WI38 (cell line): ENCODE measurements around the gene MGMT.

Source experiments
- H3K4me3 ChIP-seq: 2 replicates; pipeline ENCODE4 v1.5.1; 2011; ENCODE audit warnings: low read depth, mild to moderate bottlenecking, control low read depth, low read length
- CTCF ChIP-seq: IDR thresholded peaks from 2 replicates; pipeline ENCODE4 v1.5.1; 2012; ENCODE audit warnings: low read depth, mild to moderate bottlenecking, control low read depth, low read length

The MGMT gene

DNA sequence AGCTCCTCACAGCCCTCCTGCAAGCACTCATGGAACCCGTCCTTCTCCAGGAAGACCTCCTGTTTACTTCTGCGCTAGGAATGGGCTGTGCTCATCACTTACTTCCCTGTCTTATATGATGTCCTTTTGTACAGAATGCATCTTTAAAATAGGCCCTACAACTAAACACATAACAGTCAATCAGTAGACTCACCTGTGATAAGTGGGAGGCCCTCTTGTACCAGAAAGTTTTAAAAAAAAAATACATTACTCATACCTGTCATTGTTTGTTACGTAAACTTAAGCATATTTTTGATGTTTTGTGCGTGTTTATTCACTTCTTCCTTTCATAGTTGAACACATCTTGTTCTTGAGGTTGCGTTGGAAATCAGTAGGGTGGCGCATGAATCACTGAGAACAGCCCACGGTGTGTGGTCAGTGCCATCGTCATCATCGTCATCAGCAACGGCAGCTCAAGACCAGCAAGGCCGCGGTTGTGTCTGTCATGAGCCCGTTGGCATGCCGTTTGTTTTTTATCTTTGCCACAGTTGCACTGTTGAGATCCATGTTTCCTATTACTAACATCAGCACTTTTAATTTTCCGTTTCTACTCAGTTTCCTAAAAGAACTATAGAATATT is 232.8 kb downstream of the MGMT start:
- no peak for TF ChIP-seq CTCF
- no peak overlapping the region for H3K4me3 ChIP-seq

DNA sequence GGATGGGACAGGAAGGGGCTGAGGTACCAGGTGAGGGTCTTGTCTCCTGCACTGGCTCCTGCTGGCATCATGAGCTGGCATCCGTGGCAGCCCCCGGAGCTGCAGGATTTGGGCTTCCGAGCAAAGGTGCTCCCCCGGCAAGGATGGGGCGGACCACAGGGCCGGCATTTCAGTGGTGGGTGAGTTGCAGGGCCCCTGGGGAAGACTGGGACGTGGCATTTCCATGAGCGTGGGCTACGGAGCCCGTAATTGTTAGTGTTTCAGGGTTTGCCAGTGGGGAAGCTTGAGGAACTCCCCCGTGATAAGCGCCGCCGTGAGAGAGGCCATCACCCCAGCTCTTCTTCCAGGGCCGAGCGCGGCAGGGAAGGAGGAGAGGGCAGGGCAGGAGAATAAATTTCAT is 235.6 kb downstream of the MGMT start:
- no peak for TF ChIP-seq CTCF

DNA sequence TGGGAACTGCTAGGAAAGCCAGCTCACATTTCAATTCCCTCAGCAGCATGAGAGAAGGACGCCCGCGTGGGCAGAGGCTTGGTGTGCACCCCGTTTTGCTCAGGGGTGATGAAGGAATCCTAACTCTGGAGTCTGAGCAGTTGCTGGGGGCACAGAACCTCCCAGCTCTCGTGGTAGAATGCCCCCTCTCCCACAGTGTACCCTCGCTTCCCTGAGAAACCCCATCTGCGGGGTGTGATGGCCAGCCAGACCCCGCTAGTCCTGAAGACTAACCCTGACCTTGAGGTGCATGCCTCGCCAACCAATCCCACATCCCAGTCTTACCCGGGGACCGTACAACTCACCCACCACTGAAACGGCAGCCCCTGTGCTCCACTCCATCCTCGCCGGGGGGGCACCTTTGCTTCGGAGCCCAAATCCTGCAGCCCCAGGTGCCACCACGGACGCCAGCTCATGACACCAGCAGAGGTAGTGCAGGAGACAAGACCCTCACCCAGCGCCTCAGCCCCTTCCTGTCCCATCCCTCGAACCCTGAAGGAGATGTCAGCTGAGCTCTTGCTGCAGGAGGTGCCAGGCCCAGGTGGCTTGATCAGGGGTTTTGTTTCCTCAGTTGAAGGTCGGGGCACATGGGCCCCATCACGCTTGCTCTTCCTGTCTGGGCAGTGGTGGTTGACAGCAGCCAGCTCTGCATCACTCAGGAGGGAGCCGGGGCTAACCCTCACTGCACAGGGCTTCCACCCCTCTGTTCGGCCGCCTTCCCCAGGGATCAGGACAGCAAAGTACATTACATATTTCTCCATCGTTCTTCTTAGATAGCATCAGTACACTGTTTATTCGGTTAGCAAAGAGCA is 236.5 kb downstream of the MGMT start:
- no peak for TF ChIP-seq CTCF
- no peak overlapping the region for H3K4me3 ChIP-seq

More for the DNA sequence above, 235.6 kb downstream of the MGMT start:
- H3K4me3 ChIP-seq, result no peak overlapping the region

- TF ChIP-seq CTCF, result no peak
- H3K4me3 ChIP-seq, result no peak overlapping the region
Observed at GRCh38 chr10:129704225-129704624, 237.2 kb downstream of the MGMT start.

- H3K4me3 ChIP-seq, result no peak overlapping the region
- no peak for TF ChIP-seq CTCF
Observed at GRCh38 chr10:129704786-129705525, 237.9 kb downstream of the MGMT start.

DNA sequence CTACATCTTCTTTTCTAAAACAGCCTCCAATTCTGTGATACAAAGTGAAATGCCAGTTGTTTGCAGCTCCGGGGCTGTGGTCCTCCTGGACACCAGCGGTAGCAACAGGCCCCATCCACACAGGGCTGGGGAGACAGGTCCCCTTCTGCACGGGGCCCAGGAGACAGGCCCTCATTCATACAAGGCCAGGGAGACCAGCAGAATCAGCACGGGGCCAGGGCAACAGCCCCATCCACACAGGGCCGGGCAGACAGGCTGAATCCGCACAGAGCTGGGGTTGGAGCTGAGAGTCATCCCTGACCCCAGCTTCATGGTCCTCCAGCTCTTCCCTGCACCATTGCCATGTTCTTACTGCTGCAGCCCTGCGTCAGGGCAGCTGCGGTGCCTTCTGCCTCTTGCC is 238.6 kb downstream of the MGMT start:
- H3K4me3 ChIP-seq, result no peak overlapping the region
- TF ChIP-seq CTCF, result no peak

- no peak overlapping the region for H3K4me3 ChIP-seq
- TF ChIP-seq CTCF, result no peak
Observed at GRCh38 chr10:129706081-129706480, 239.0 kb downstream of the MGMT start.
